ENCODE results near the gene HSPA5. TPM values are rescaled to one million over a fixed set of nuclear protein-coding genes. Genes with fewer than 3 reads are reported as not detected.

Gene HSPA5
- total RNA-seq, 5 donors from 2014 or later (not counting 1 experiment from before 2014, with no cell fraction given): 105 to 196 (median 118) TPM

DNA sequence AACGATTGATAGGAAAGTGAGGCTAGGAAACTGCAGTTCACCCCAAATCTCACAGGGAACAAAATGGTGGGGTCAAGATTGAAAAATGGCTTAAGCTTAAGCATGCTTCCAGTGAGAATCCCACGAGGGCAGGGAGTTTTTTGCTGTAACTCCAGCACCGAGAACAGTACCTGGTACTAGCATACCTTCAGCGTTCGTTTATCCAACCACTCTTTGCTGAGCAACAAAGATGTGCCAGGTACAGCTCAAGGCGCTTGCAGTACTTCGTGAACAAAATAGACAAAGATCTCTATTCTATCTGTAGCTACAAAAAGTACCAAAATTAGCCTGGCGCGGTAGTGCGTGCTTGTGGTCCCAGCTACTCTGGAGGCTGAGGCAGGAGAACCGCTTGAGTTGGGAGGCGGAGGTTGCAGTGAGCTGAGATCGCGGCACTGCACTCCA is 50.8 kb downstream of the HSPA5 start:
- WGBS (ENCODE audit: insufficient coverage): 34% methylated on average over 10 of the region's 14 CpGs
- no peaks in the 10 kb centered on the region for H3K27me3 ChIP-seq (replicated peaks in 1 of 2; ENCODE audit: control insufficient read depth in 2 of 2, extremely low read depth in 1 of 2, insufficient read depth in 2 of 2, low read length in 1 of 2)
- Mint-ChIP-seq H3K27ac (peak overlapping the region; percentile 91 to 98), H3K4me1 (peaks cover 52 to 79% (median 71%) of the 10 kb centered on the region in 3 donors), H3K4me3 (peak overlapping the region; percentile 91 to 97 (median 96)), H3K36me3 (peaks cover 5% of the 10 kb centered on the region), H3K9me3 (no peaks in the 10 kb centered on the region), H3K27me3 (no peaks in the 10 kb centered on the region)
- H3K4me3 ChIP-seq (ENCODE audit: control insufficient read depth in 1 of 2, extremely low read depth in 1 of 2, low read length in 1 of 2): peak overlapping the region; percentile 74 to 84
- H3K27ac ChIP-seq (ENCODE audit: low read length): peak overlapping the region; percentile 90
- H3K36me3 ChIP-seq (ENCODE audit: control insufficient read depth in 2 of 2, extremely low read depth in 1 of 2, insufficient read depth in 1 of 2, low read length in 1 of 2): no peaks in the 10 kb centered on the region
- ChIA-PET POLR2A (interaction anchor here (1.1 to 1.5 kb wide), 2 partner anchors 12 to 51 kb away, joined by 4 to 5 read pairs; partner anchors contain the start of gene HSPA5 (in 1 of the 2)), CTCF (interaction anchor here (0.9 to 1.2 kb wide), 2 partner anchors 9 to 15 kb away, joined by 3 read pairs; no protein-coding TSS in a partner anchor)
- H3K9me3 ChIP-seq: no peaks in the 10 kb centered on the region
- ATAC-seq (replicated peaks in 1 of 4) (peak in 2 of 4 experiments; percentile 4 to 5), DNase-seq (peak in 5 of 35 experiments; percentile 3 to 50 (median 25))
- H3K4me1 ChIP-seq (ENCODE audit: control insufficient read depth in 1 of 2, extremely low read depth in 1 of 2, insufficient read depth in 2 of 2, low read length in 2 of 2): peaks cover 39 to 79% of the 10 kb centered on the region in 2 experiments

DNA sequence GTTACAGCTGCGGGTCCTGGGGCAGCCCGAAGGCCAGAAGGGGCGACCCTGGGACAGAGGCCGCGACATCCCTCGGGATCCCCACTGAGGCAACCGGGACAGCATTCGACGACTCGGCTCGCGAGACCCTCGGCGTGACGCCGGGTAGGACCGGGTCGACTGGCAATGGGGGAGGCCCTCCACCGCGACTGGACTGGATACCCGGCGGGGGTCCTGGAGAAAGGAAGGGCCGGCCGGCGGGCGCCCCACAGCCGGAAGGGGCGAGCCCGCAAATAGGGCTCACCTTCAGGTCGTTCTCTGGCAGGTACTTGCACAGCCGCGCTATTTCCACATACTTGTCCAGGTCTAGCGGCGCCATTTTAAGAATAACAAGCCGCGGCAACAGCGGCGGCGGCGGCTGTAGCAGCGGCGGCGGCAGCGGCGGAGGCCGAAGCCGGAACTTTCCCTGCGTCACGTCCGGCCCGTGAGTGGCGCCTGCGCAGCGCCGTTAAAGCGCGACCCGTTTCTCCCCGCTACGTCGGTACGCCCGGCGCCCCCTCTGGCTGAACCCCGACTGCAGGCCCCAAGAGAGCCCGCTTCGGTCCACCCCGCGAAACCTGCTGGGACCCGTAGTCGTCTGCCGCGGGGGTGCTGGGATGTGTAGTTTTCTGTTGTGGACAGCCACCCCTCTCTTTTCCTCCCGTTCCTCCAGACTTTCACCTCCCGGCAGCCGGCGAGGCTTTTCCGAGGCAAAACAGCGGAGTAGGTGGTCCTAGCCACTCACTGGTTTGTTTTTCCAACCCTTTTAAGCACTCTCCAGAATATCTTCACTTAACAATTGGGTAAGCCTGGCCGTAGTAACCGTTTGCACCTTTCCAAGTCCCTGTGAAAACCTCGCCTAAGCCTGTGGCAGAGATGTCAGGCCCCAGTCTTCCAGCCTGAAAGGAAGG is 51.5 kb downstream of the HSPA5 start, which contains the start of gene PPP6C:
PPP6C (minus strand) TSS at position 443 of the 929 bp plus-strand sequence; CDS start at position 358, 85 bp downstream.
- under 1% methylated on average over 71 of the region's 82 CpGs for WGBS (ENCODE audit: insufficient coverage)
- Histone ChIP-seq H3K4me3 (ENCODE audit: control insufficient read depth in 1 of 2, extremely low read depth in 1 of 2, low read length in 1 of 2) (peak within 1 kb of the TSS; percentile 74 to 84), H3K9me3 (no peaks in the 10 kb centered on the region), H3K27me3 (replicated peaks in 1 of 2; ENCODE audit: control insufficient read depth in 2 of 2, extremely low read depth in 1 of 2, insufficient read depth in 2 of 2, low read length in 1 of 2) (no peaks in the 10 kb centered on the region), H3K27ac (ENCODE audit: low read length) (peak within 1 kb of the TSS; percentile 90), H3K4me1 (ENCODE audit: control insufficient read depth in 1 of 2, extremely low read depth in 1 of 2, insufficient read depth in 2 of 2, low read length in 2 of 2) (peaks cover 34 to 74% of the 10 kb centered on the region in 2 experiments), H3K36me3 (ENCODE audit: control insufficient read depth in 2 of 2, extremely low read depth in 1 of 2, insufficient read depth in 1 of 2, low read length in 1 of 2) (no peaks in the 10 kb centered on the region)
- Mint-ChIP-seq H3K9me3 (no peaks in the 10 kb centered on the region), H3K27ac (peak within 1 kb of the TSS; percentile 91 to 98), H3K36me3 (peaks cover 8% of the 10 kb centered on the region), H3K4me3 (peak within 1 kb of the TSS; percentile 91 to 97 (median 96)), H3K27me3 (no peaks in the 10 kb centered on the region), H3K4me1 (peaks cover 49 to 77% (median 69%) of the 10 kb centered on the region in 3 donors)
- POLR2A ChIA-PET: interaction anchor here (0.7 to 1.5 kb wide), 3 partner anchors 12 to 52 kb away, joined by 4 to 5 read pairs (median 4); partner anchors contain the start of gene HSPA5 (in 1 of the 2)
- DNase-seq: peak; percentile 90 to 99 (median 97)
- ATAC-seq (replicated peaks in 1 of 4): peak; percentile 92 to 95 (median 93)
- CTCF ChIA-PET: interaction anchor here (0.6 to 1.2 kb wide), 3 partner anchors 10 to 327 kb away, joined by 3 read pairs; no protein-coding TSS in a partner anchor

- ChIA-PET POLR2A (interaction anchor here (0.6 to 0.7 kb wide), 2 partner anchors 9 to 52 kb away, joined by 4 read pairs; partner anchors contain the start of gene HSPA5 (in 1 of the 2)), CTCF (interaction anchor here (0.6 to 0.9 kb wide), 3 partner anchors 49 to 326 kb away, joined by 3 to 7 read pairs (median 3); partner anchors contain the start of gene HSPA5 (in 1 of the 2))
- Histone ChIP-seq H3K4me1 (ENCODE audit: control insufficient read depth in 1 of 2, extremely low read depth in 1 of 2, insufficient read depth in 2 of 2, low read length in 2 of 2) (peaks cover 28 to 70% of the 10 kb centered on the region in 2 experiments), H3K27me3 (replicated peaks in 1 of 2; ENCODE audit: control insufficient read depth in 2 of 2, extremely low read depth in 1 of 2, insufficient read depth in 2 of 2, low read length in 1 of 2) (no peaks in the 10 kb centered on the region), H3K27ac (ENCODE audit: low read length) (peak overlapping the region; percentile 90), H3K36me3 (ENCODE audit: control insufficient read depth in 2 of 2, extremely low read depth in 1 of 2, insufficient read depth in 1 of 2, low read length in 1 of 2) (peaks cover 0 to under 1% of the 10 kb centered on the region in 2 donors), H3K4me3 (ENCODE audit: control insufficient read depth in 1 of 2, extremely low read depth in 1 of 2, low read length in 1 of 2) (peak overlapping the region; percentile 74 to 84), H3K9me3 (no peaks in the 10 kb centered on the region)
- peak overlapping the region; percentile 91 to 97 (median 96) for H3K4me3 Mint-ChIP-seq
- H3K27ac Mint-ChIP-seq: peak overlapping the region; percentile 70 to 83
- H3K9me3 Mint-ChIP-seq: no peaks in the 10 kb centered on the region
- ATAC-seq (replicated peaks in 1 of 4): peak in 3 of 4 experiments; percentile 7 to 14 (median 12)
- under 1% methylated on average over 26 of the region's 26 CpGs for WGBS (ENCODE audit: insufficient coverage)
- H3K4me1 Mint-ChIP-seq: peaks cover 50 to 74% (median 67%) of the 10 kb centered on the region in 3 donors
- H3K27me3 Mint-ChIP-seq: no peaks in the 10 kb centered on the region
- H3K36me3 Mint-ChIP-seq: peaks cover 8% of the 10 kb centered on the region
- DNase-seq: peak in 21 of 35 experiments; percentile 6 to 48 (median 21)
These were observed 52.2 kb downstream of the HSPA5 start for GRCh38 chr9:125189011-125189360.

Other genes starting within 250 kb of the HSPA5 start
- gene SCAI, start 97.8 kb downstream of the HSPA5 start, total RNA-seq: 10 to 100 TPM; 11.4 to 14.3 (median 13.3) TPM
- 10 to 100 TPM; 34.0 to 42.7 (median 37.0) TPM for gene PPP6C, start 51.5 kb downstream of the HSPA5 start, total RNA-seq
- gene RABEPK, start 40.8 kb downstream of the HSPA5 start, total RNA-seq: 10 to 100 TPM; 12.0 to 16.3 (median 15.6) TPM
- 10 to 100 TPM; 54.6 to 71.2 (median 57.4) TPM for gene GAPVD1, start 20.5 kb upstream of the HSPA5 start, total RNA-seq